H1 (cell line): Measurements from ENCODE around the gene TNS1. TPM values are rescaled to one million over a fixed set of nuclear protein-coding genes. Genes with fewer than 3 reads are reported as not detected.

ENCODE experiments used
- CTCF ChIA-PET: fragments of 300-600 bp; sonication (Branson Sonifier 250); formaldehyde crosslinking; loops from one replicate; lab custom pipeline; 2021; ENCODE audit not compliant: partially characterized antibody; lab: Charles Lee
- POLR2A ChIA-PET: fragments of 300-600 bp; sonication (Branson Sonifier 250); formaldehyde crosslinking; loops from one replicate; lab custom pipeline; 2021; ENCODE audit warnings: inconsistent platforms; ENCODE audit not compliant: partially characterized antibody; lab: Charles Lee
- DNase-seq, 2 experiments: peaks; one replicate each; pipeline versions ENCODE4 v3.0.0 to v3.0.0-alpha.2; 2010 to 2022; ENCODE audit warnings: low spot score in 2 of 2, low read depth in 1 of 2, mixed read lengths in 1 of 2
- FAIRE-seq: peaks from 2 replicates; lab custom pipeline; 2011; peaks lifted over from hg19 to GRCh38; lab: Jason Lieb, UNC
- H2AFZ ChIP-seq: 2 replicates; pipeline ENCODE4 v1.8.1; 2012; ENCODE audit warnings: low read length, inconsistent platforms
- H2AK5ac ChIP-seq: 2 replicates; pipeline ENCODE4 v1.6.1; 2013; ENCODE audit warnings: low read depth, low read length
- H2BK120ac ChIP-seq: replicated peaks from 2 replicates; pipeline ENCODE3; 2013; ENCODE audit warnings: low read depth, low read length, inconsistent platforms
- H2BK12ac ChIP-seq: 2 replicates; pipeline ENCODE4 v1.6.1; 2013; ENCODE audit warnings: low read depth, low read length
- H2BK15ac ChIP-seq: 2 replicates; pipeline ENCODE4 v1.6.1; 2013; ENCODE audit warnings: low read length
- H2BK20ac ChIP-seq: 2 replicates; pipeline ENCODE4 v1.6.1; 2013; ENCODE audit warnings: low read length
- H2BK5ac ChIP-seq: 2 replicates; pipeline ENCODE4 v1.6.1; 2013; ENCODE audit warnings: low read depth, low read length
- H3K14ac ChIP-seq: 2 replicates; pipeline ENCODE4 v1.6.1; 2013; ENCODE audit warnings: inconsistent platforms; ENCODE audit not compliant: insufficient read length
- H3K18ac ChIP-seq: 2 replicates; pipeline ENCODE4 v1.6.1; 2013; ENCODE audit warnings: low read length; ENCODE audit errors: extremely low read depth
- H3K23ac ChIP-seq: 2 replicates; pipeline ENCODE4 v1.6.1; 2013; ENCODE audit warnings: inconsistent platforms; ENCODE audit not compliant: insufficient read length
- H3K23me2 ChIP-seq: 2 replicates; pipeline ENCODE4 v1.6.1; 2013; ENCODE audit warnings: low read depth, low read length
- H3K27ac ChIP-seq: 2 replicates; pipeline ENCODE4 v1.6.1; 2011; ENCODE audit warnings: low read depth, low read length, inconsistent platforms
- H3K27me3 ChIP-seq, 4 experiments: replicated peaks in 1 of 4; 1 replicate in 1 of 4; 2 replicates in 3 of 4; pipeline versions ENCODE4 v1.6.1 to v1.8.1; 2011 to 2013; ENCODE audit warnings: low read length in 3 of 4, mild to moderate bottlenecking in 3 of 4, inconsistent platforms in 2 of 4, mixed read lengths in 2 of 4, moderate library complexity in 1 of 4; ENCODE audit not compliant: control insufficient read depth in 3 of 4, insufficient read depth in 3 of 4; ENCODE audit errors: extremely low read depth in 1 of 4
- H3K36me3 ChIP-seq, 4 experiments: 2 replicates each; pipeline versions ENCODE4 v1.6.1 to v1.8.1; 2011 to 2013; ENCODE audit warnings: mild to moderate bottlenecking in 4 of 4, low read length in 3 of 4, moderate library complexity in 2 of 4, control low read depth in 1 of 4, inconsistent platforms in 1 of 4; ENCODE audit not compliant: insufficient read depth in 4 of 4, control insufficient read depth in 2 of 4
- H3K4ac ChIP-seq: replicated peaks from 2 replicates; pipeline ENCODE3; 2013; ENCODE audit warnings: low read length, low read depth, mixed read lengths, inconsistent platforms; ENCODE audit not compliant: insufficient read length
- H3K4me1 ChIP-seq, 4 experiments: replicated peaks in 1 of 4; 1 replicate in 1 of 4; 2 replicates in 3 of 4; pipeline versions ENCODE4 v1.6.1 to v1.8.1; 2011 to 2013; ENCODE audit warnings: low read length in 3 of 4, inconsistent platforms in 2 of 4, mixed read lengths in 1 of 4; ENCODE audit not compliant: insufficient read depth in 4 of 4, control insufficient read depth in 3 of 4
- H3K4me2 ChIP-seq, 2 experiments: 2 replicates each; pipeline versions ENCODE4 v1.6.1 to v1.8.1; 2011 to 2013; ENCODE audit warnings: low read depth in 2 of 2, low read length in 2 of 2, control low read depth in 1 of 2, inconsistent platforms in 1 of 2, mild to moderate bottlenecking in 1 of 2; ENCODE audit not compliant: insufficient read depth in 1 of 2
- H3K4me3 ChIP-seq, 4 experiments: fragments of 200-600, 300-600 bp in 1 of 4; sonication (generic), shearing (Covaris generic), sonication (Bioruptor Twin) in 1 of 4; 2 replicates each; pipeline versions ENCODE4 v1.5.1 to v1.8.1; 2011 to 2016; ENCODE audit warnings: low read length in 4 of 4, low read depth in 3 of 4, control low read depth in 2 of 4, inconsistent platforms in 2 of 4, mild to moderate bottlenecking in 2 of 4, mixed read lengths in 1 of 4, moderate library complexity in 1 of 4; ENCODE audit not compliant: insufficient read depth in 2 of 4; ENCODE audit errors: extremely low read depth in 1 of 4
- H3K56ac ChIP-seq: replicated peaks from 2 replicates; pipeline ENCODE3; 2013; ENCODE audit warnings: low read depth, mild to moderate bottlenecking, mixed read lengths, low read length, inconsistent platforms; ENCODE audit not compliant: insufficient read length
- H3K79me1 ChIP-seq: 2 replicates; pipeline ENCODE4 v1.6.1; 2013; ENCODE audit warnings: low read depth, low read length, control low read depth
- H3K79me2 ChIP-seq, 2 experiments: 2 replicates each; pipeline versions ENCODE4 v1.6.1 to v1.8.1; 2012 to 2013; ENCODE audit warnings: low read length in 2 of 2, mild to moderate bottlenecking in 2 of 2, inconsistent platforms in 1 of 2; ENCODE audit not compliant: insufficient read depth in 2 of 2, control insufficient read depth in 1 of 2
- H3K9ac ChIP-seq, 4 experiments: replicated peaks in 1 of 4; 1 replicate in 1 of 4; 2 replicates in 3 of 4; pipeline versions ENCODE4 v1.6.1 to v1.8.1; 2011 to 2013; ENCODE audit warnings: low read depth in 3 of 4, low read length in 3 of 4, control low read depth in 2 of 4, mild to moderate bottlenecking in 2 of 4, moderate library complexity in 2 of 4, inconsistent platforms in 1 of 4; ENCODE audit errors: extremely low read depth in 1 of 4
- H3K9me3 ChIP-seq, 2 experiments: 2 replicates each; pipeline versions ENCODE4 v1.6.1 to v1.8.1; 2012 to 2013; ENCODE audit warnings: mild to moderate bottlenecking in 2 of 2, moderate library complexity in 2 of 2, control low read depth in 1 of 2, inconsistent platforms in 1 of 2, low read depth in 1 of 2, low read length in 1 of 2, mixed read lengths in 1 of 2; ENCODE audit not compliant: insufficient read depth in 2 of 2
- H4K20me1 ChIP-seq, 2 experiments: replicated peaks in 1 of 2; 2 replicates each; pipeline versions ENCODE3 to v1.8.1; 2011 to 2013; ENCODE audit warnings: inconsistent platforms in 2 of 2, low read length in 2 of 2, mild to moderate bottlenecking in 1 of 2; ENCODE audit not compliant: insufficient read depth in 2 of 2, control insufficient read depth in 1 of 2
- H4K5ac ChIP-seq: 2 replicates; pipeline ENCODE4 v1.6.1; 2013; ENCODE audit warnings: low read length, low read depth, mixed read lengths, inconsistent platforms; ENCODE audit not compliant: insufficient read length
- H4K8ac ChIP-seq: 2 replicates; pipeline ENCODE4 v1.8.0; 2013; ENCODE audit warnings: mild to moderate bottlenecking, moderate library complexity, low read length, inconsistent platforms; ENCODE audit not compliant: insufficient read depth; ENCODE audit errors: extremely low read depth
- H4K91ac ChIP-seq: replicated peaks from 2 replicates; pipeline ENCODE3; 2013; ENCODE audit warnings: low read length, mixed read lengths, inconsistent platforms; ENCODE audit not compliant: insufficient read length
- CHD2 ChIP-seq: IDR thresholded peaks from 2 replicates; pipeline ENCODE4 v1.6.1; 2012; ENCODE audit warnings: low read length, improper control_type of control experiment
- EGR1 ChIP-seq: IDR thresholded peaks from 2 replicates; pipeline ENCODE4 v1.6.1; 2011; ENCODE audit warnings: low read depth, low read length, borderline replicate concordance
- POU5F1 ChIP-seq: IDR thresholded peaks from 2 replicates; pipeline ENCODE4 v1.6.1; 2011; ENCODE audit warnings: low read depth, mild to moderate bottlenecking, low read length, moderate library complexity
- WGBS, 2 experiments: shearing (Covaris generic) in 1 of 2; methylation state at CpG; one replicate each; pipeline versions ENCODE4 v1.1.6 to v1.1.7; 2013 to 2015; ENCODE audit warnings: low lambda C conversion rate in 2 of 2, mixed read lengths in 2 of 2, inconsistent platforms in 1 of 2, low coverage in 1 of 2, missing lambda C conversion rate in 1 of 2; ENCODE audit not compliant: insufficient replicate concordance in 2 of 2, insufficient coverage in 1 of 2, insufficient read length in 1 of 2; ENCODE audit errors: extremely low coverage in 1 of 2, missing lambda C conversion rate in 1 of 2; 5-methylcytosine and 5-hydroxymethylcytosine counted together
- polyA plus RNA-seq, 7 experiments: library from polyadenylated mRNA; depleted of rRNA in 3 of 7; stranded (reverse) in 5 of 7; unstranded in 2 of 7; fragments of >200 nt in 5 of 7; fragments of 200-250 nt in 2 of 7; gene quantifications; 1 replicate in 5 of 7; 2 replicates in 1 of 7; 4 replicates in 1 of 7; pipeline versions ENCODE4 v1.2.1 to v1.2.3, GENCODE V29; 2011 to 2013; ENCODE audit warnings: missing spikeins in 2 of 7, mixed read lengths in 2 of 7
- total RNA-seq: library from RNA; stranded (reverse); fragmentation: NEBNext Ultra II Directional; extraction: Animal tissue kit (Norgen Biotek cat#: 25700); gene quantifications from 2 replicates; pipeline ENCODE4 v1.2.1, GENCODE V29; 2021

Gene TNS1
- total and polyA plus RNA-seq, 2 of the 8 experiments (the other 6 are each of a cell fraction or from before 2014, with no cell fraction given): 1.5 to 5.1 TPM

- FAIRE-seq (no peak), DNase-seq (no peak)
- TF ChIP-seq EGR1: 0 out of 2 replicates have a peak, but pooled peaks have one; percentile 2
- no peak for TF ChIP-seq POU5F1
- no peak for TF ChIP-seq CHD2
- ChIA-PET POLR2A (no interaction called here), CTCF (interaction anchor here (0.9 to 4.6 kb wide), 10 partner anchors 10 to 233 kb away, joined by 3 to 30 read pairs (median 6); no protein-coding TSS in a partner anchor)
- no peaks in the 10 kb centered on the region for H3K9me3 ChIP-seq
- H3K23me2 ChIP-seq: peaks cover 12% of the 10 kb centered on the region; the same call in 1 of the 2 replicates
- no peak overlapping the region for H3K56ac ChIP-seq
- no peak overlapping the region for H2BK120ac ChIP-seq
- peak overlapping the region; percentile 79 to 98 for H3K4me2 ChIP-seq
- peaks cover 0 to 9% (median 6%) of the 10 kb centered on the region in 4 experiments; a peak in 5 of 7 replicates for H3K4me1 ChIP-seq
- H3K14ac ChIP-seq: no peak overlapping the region
- no peak overlapping the region for H2BK15ac ChIP-seq
- peak overlapping the region in 2 of 4 experiments; percentile 43 to 73; a peak in 5 of 8 replicates for H3K4me3 ChIP-seq
- WGBS, 2 experiments: 21% methylated on average over 4 of the region's 8 CpGs; no CpG with 5 or more reads in 1 of the 2 experiments
- H4K91ac ChIP-seq: no peak overlapping the region
- H3K4ac ChIP-seq: no peak overlapping the region
- H3K27me3 ChIP-seq: peaks cover 12 to 40% (median 32%) of the 10 kb centered on the region in 4 experiments
- no peak overlapping the region for H4K5ac ChIP-seq
- no peaks in the 10 kb centered on the region for H4K20me1 ChIP-seq
- H3K79me2 ChIP-seq: no peaks in the 10 kb centered on the region
- H2AK5ac ChIP-seq: no peak overlapping the region
- no peak overlapping the region for H3K27ac ChIP-seq
- H3K36me3 ChIP-seq: no peaks in the 10 kb centered on the region
- H2BK20ac ChIP-seq: no peak overlapping the region
- H4K8ac ChIP-seq: no peak overlapping the region
- H3K79me1 ChIP-seq: no peaks in the 10 kb centered on the region
- H2AFZ ChIP-seq: no peak overlapping the region
- no peak overlapping the region for H3K23ac ChIP-seq
- H3K18ac ChIP-seq: no peak overlapping the region
- H2BK5ac ChIP-seq: no peak overlapping the region
- H2BK12ac ChIP-seq: no peak overlapping the region
- H3K9ac ChIP-seq: no peak overlapping the region
Measured at GRCh38 chr2:218009231-218009630, 6.4 kb upstream of the TNS1 start.
